Measurements from ENCODE around the gene BID.

GRCh38 chr22:17694193-17694592 lies 80.1 kb downstream of the BID start:
- TF ChIP-seq, protein P1, sequence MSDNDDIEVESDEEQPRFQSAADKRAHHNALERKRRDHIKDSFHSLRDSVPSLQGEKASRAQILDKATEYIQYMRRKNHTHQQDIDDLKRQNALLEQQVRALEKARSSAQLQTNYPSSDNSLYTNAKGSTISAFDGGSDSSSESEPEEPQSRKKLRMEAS (IDR thresholded peaks at IDR 0.05): no peak
- no peak for TF ChIP-seq ZNF274 (IDR thresholded peaks at IDR 0.05; ENCODE audit: low read depth, low read length)
- TF ChIP-seq CTCF (IDR thresholded peaks at IDR 0.05 in 2 of 3, conservative IDR thresholded peaks at IDR 0.05 in 1 of 3; ENCODE audit: borderline replicate concordance in 1 of 3, insufficient read depth in 1 of 3, low read depth in 2 of 3, low read length in 2 of 3): no peak
- no peak for TF ChIP-seq EZH2 (IDR thresholded peaks at IDR 0.05)
- TF ChIP-seq ATF3 (IDR thresholded peaks at IDR 0.05): no peak
